Esophagus squamous epithelium (tissue), 5 donors: ENCODE results near the gene ENOX1. TPM values are rescaled to one million over a fixed set of nuclear protein-coding genes. Genes with fewer than 3 reads are reported as not detected.

Source experiments
- DNase-seq: peaks from one replicate; lab custom pipeline; 2025; lab: John Stamatoyannopoulos, UW
- H3K27ac ChIP-seq, 4 donors: fragments of 200-600 bp; sonication (generic); one replicate each; pipeline ENCODE4 v1.5.1; 2016 to 2019; ENCODE audit warnings: mild to moderate bottlenecking in 1 of 4
- H3K27me3 ChIP-seq, 4 donors: fragments of 200-600 bp; sonication (generic); 1 replicate in 3 of 4; 2 replicates in 1 of 4; pipeline versions ENCODE4 v1.5.1 to v1.6.0; 2017 to 2021; ENCODE audit warnings: antibody characterized with exemption in 1 of 4
- H3K36me3 ChIP-seq, 3 donors: fragments of 200-600 bp; sonication (generic); one replicate each; pipeline ENCODE4 v1.5.1; 2016 to 2019
- H3K4me1 ChIP-seq, 3 donors: fragments of 200-600 bp; sonication (generic); one replicate each; pipeline ENCODE4 v1.5.1; 2017 to 2019
- H3K4me3 ChIP-seq, 4 donors: fragments of 200-600 bp; sonication (generic); 1 replicate in 3 of 4; 2 replicates in 1 of 4; pipeline ENCODE4 v1.5.1; 2016 to 2019; ENCODE audit warnings: mild to moderate bottlenecking in 2 of 4, moderate library complexity in 1 of 4
- H3K9me3 ChIP-seq, 3 donors: fragments of 200-600 bp; sonication (generic); one replicate each; pipeline ENCODE4 v1.5.1; 2016 to 2019
- POLR2A ChIP-seq, 4 donors: fragments of 450-650 bp; IDR thresholded peaks; one replicate each; pipeline ENCODE4 v1.6.1; 2017; ENCODE audit warnings: antibody characterized with exemption in 4 of 4, mild to moderate bottlenecking in 4 of 4, moderate library complexity in 3 of 4
- WGBS, 2 donors: methylation state at CpG; one replicate each; pipeline ENCODE4 v1.1.5; 2018; 5-methylcytosine and 5-hydroxymethylcytosine counted together
- intact Hi-C: fragments of 100-400 bp; cut with DNase I; formaldehyde crosslinking; loops from one replicate; pipeline ENCODE4 v1.15.0; 2022
- total RNA-seq, 4 donors: library from RNA; depleted of rRNA; stranded (reverse); fragments of >200 nt; gene quantifications; one replicate each; pipeline ENCODE4 v1.1.0, GENCODE V29; 2016
- TF ChIP-seq, protein P1 (sequence below), 6 experiments: fragments of 450-650 bp in 4 of 6; fragments of 200-600 bp in 2 of 6; sonication (generic) in 2 of 6; IDR thresholded peaks; one replicate each; pipeline ENCODE4 v1.5.1; 2016 to 2019; ENCODE audit warnings: antibody characterized with exemption in 6 of 6, mild to moderate bottlenecking in 4 of 6, moderate library complexity in 4 of 6
- donor health status: DM: yes; HTN: yes; CAD: no.

Gene ENOX1
- total RNA-seq, 4 donors from 2014 or later: 0.48 to 0.76 TPM; not detected in 2

DNA sequence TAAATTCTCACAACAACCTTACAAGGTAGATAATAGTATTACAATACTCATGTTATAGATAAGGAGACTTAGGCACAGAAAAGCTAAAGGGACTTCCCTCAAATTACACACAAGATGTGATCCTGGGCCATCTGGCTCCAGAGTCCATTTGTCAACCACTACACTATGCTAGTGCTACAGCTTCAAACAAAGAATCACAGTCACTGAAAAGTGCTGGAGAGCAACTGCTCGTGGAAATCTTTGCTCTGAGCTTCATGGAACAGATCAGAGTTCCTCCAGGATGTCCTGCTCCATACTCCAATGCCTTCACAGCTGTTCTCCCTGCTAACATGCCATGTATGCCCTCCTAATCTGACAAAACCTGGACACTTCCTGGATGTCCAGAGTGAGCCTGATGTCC is 271.2 kb downstream of the ENOX1 start:
- WGBS, 2 donors: 30 to 73% methylated on average over 1 of the region's 1 CpG
- H3K27ac ChIP-seq: peak overlapping the region in 3 of 4 donors; percentile 17 to 53 (median 50)
- H3K9me3 ChIP-seq: no peaks in the 10 kb centered on the region
- no peak overlapping the region for H3K4me3 ChIP-seq
- intact Hi-C loops: no loop called here
- H3K27me3 ChIP-seq: no peaks in the 10 kb centered on the region
- TF ChIP-seq POLR2A (IDR thresholded peaks at IDR 0.05): no peak
- TF ChIP-seq, protein P1, sequence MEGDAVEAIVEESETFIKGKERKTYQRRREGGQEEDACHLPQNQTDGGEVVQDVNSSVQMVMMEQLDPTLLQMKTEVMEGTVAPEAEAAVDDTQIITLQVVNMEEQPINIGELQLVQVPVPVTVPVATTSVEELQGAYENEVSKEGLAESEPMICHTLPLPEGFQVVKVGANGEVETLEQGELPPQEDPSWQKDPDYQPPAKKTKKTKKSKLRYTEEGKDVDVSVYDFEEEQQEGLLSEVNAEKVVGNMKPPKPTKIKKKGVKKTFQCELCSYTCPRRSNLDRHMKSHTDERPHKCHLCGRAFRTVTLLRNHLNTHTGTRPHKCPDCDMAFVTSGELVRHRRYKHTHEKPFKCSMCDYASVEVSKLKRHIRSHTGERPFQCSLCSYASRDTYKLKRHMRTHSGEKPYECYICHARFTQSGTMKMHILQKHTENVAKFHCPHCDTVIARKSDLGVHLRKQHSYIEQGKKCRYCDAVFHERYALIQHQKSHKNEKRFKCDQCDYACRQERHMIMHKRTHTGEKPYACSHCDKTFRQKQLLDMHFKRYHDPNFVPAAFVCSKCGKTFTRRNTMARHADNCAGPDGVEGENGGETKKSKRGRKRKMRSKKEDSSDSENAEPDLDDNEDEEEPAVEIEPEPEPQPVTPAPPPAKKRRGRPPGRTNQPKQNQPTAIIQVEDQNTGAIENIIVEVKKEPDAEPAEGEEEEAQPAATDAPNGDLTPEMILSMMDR (IDR thresholded peaks at IDR 0.05): no peak
- peaks cover 0 to 22% (median 0%) of the 10 kb centered on the region in 3 donors for H3K4me1 ChIP-seq
- no peaks in the 10 kb centered on the region for H3K36me3 ChIP-seq
- DNase-seq: no peak

DNA sequence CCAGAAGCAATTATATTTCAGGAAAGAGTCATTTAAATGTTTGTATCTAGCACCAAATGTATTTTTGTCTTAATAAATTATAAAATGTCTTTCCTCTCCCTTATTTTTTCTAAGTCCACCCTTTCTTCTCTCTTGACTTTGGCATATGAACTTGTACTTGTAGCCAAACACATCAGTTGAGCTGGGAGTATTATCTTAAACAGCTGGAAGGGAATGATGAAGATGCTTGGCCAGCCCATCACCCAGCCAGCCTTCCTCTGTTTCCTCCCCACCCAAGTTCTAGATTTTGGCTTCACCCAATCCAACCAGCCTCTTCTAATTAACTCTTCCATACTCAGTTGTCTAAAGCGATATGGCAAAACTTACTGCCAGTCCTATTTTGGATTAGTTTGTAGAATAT is 272.5 kb downstream of the ENOX1 start:
- Histone ChIP-seq H3K27me3 (no peaks in the 10 kb centered on the region), H3K4me1 (peaks cover 0 to 22% (median 0%) of the 10 kb centered on the region in 3 donors), H3K27ac (no peak overlapping the region), H3K9me3 (no peaks in the 10 kb centered on the region), H3K4me3 (no peak overlapping the region), H3K36me3 (no peaks in the 10 kb centered on the region)
- WGBS, 2 donors: 100% methylated on average over 1 of the region's 1 CpG
- intact Hi-C loops: no loop called here
- TF ChIP-seq POLR2A (IDR thresholded peaks at IDR 0.05): no peak
- TF ChIP-seq, protein P1 (IDR thresholded peaks at IDR 0.05): no peak
- no peak for DNase-seq

DNA sequence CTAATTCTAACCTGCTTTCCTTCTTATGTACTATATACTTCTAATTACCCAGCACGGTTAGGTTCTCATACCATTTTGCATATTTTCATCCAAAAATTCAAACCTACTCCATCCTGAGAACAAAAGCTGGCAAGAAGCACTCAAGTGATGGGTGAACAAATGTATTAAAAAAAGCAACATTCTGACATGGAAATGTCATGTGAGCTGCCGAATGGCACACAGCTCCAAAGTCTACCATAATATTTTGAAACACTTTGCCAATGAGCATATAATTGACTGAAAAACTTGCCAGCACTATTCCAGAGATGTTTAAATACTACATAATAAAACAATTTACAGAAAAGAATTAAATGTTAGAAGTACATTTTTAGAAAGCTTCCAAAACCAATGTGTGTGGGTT is 274.6 kb downstream of the ENOX1 start:
- no peaks in the 10 kb centered on the region for H3K9me3 ChIP-seq
- H3K36me3 ChIP-seq: no peaks in the 10 kb centered on the region
- peaks cover 0 to 20% (median 0%) of the 10 kb centered on the region in 3 donors for H3K4me1 ChIP-seq
- intact Hi-C loops: no loop called here
- no peaks in the 10 kb centered on the region for H3K27me3 ChIP-seq
- no peak for DNase-seq
- TF ChIP-seq, protein P1 (IDR thresholded peaks at IDR 0.05): no peak
- TF ChIP-seq POLR2A (IDR thresholded peaks at IDR 0.05): no peak
- peak overlapping the region in 1 of 4 donors; percentile 26 for H3K27ac ChIP-seq
- WGBS, 2 donors: 77 to 84% methylated on average over 2 of the region's 2 CpGs
- H3K4me3 ChIP-seq: no peak overlapping the region

DNA sequence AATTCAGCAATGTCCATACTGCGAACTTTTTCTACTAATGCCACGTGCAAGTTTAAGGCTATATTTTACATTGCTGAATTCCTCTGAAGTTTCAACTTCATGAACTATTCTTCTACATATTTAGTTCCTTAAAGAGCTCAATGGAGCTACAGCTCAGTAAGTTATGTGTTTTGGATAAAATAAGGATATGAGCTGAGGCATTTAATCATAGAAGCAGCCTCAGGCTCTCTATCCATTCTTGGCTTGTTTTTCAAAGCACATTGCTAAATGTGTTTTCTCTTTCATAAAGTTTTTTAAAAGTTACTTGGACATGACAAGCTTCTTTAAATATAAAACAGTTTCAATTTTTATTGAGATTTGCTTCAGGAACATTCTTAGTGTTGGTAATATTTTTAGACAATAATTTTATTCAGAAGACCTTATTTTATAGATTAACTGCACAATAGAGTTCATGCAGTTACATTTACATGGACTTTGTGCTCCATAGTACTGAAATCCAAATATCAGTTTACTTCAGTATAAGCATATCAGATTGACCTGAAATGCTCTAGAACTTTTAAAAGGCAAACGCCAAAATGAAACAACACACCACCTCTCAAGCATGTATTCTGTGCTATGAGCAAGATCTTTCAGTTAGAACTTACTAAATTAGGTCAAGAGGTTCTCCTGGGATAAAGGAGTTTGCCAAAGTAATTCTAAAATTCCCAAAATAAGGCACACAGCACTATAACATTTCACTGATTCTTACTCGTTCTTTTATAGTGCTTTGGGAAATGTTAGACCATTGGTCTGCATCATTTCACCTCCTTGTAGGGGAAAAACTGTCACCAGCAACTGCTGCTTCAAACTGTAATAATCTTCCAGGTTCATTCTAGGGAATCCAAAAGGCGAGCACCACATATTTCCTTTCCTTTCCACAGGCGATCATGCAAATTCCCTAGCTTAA is 275.5 kb downstream of the ENOX1 start:
- H3K27ac ChIP-seq: peak overlapping the region in 2 of 4 donors; percentile 7 to 26
- WGBS, 2 donors: 64 to 70% methylated on average over 6 of the region's 6 CpGs
- peaks cover 0 to 15% (median 0%) of the 10 kb centered on the region in 3 donors for H3K4me1 ChIP-seq
- intact Hi-C loops: no loop called here
- TF ChIP-seq, protein P1 (IDR thresholded peaks at IDR 0.05): no peak
- no peak for TF ChIP-seq POLR2A (IDR thresholded peaks at IDR 0.05)
- no peak overlapping the region for H3K4me3 ChIP-seq
- H3K36me3 ChIP-seq: no peaks in the 10 kb centered on the region
- H3K9me3 ChIP-seq: no peaks in the 10 kb centered on the region
- no peaks in the 10 kb centered on the region for H3K27me3 ChIP-seq
- DNase-seq: no peak

DNA sequence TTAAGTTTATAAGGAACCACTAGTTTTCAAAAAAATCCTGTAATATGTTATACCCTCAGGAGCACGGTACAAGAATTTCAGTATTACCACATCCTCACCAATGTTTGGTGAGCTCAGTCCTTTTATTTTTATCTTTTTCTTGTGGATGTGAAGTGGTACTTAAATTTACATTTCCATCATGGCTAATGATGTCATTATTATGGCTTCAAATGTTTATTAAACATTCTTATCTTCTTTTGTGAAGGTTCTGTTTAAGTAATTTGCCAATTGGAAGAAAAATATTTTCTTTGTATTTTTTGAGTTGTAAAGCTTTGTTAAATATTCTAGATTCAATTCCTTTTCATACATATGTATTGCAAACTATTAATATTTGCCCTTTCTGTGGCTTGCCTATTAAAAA is 291.0 kb downstream of the ENOX1 start:
- H3K4me3 ChIP-seq: no peak overlapping the region
- TF ChIP-seq POLR2A (IDR thresholded peaks at IDR 0.05): no peak
- TF ChIP-seq, protein P1 (IDR thresholded peaks at IDR 0.05): no peak
- intact Hi-C loops: no loop called here
- H3K4me1 ChIP-seq: no peaks in the 10 kb centered on the region
- H3K27me3 ChIP-seq: peaks cover 0 to 7% (median 0%) of the 10 kb centered on the region in 4 donors
- no peaks in the 10 kb centered on the region for H3K9me3 ChIP-seq
- H3K36me3 ChIP-seq: no peaks in the 10 kb centered on the region
- DNase-seq: no peak
- no peak overlapping the region for H3K27ac ChIP-seq
- WGBS, 2 donors: 17 to 48% methylated on average over 1 of the region's 1 CpG
